LNCaP clone FGC (cell line): ENCODE results near the gene PYROXD2.

ENCODE experiments used
- DNase-seq: peaks from one replicate; pipeline ENCODE4 v3.0.0-alpha.2; 2011; ENCODE audit warnings: low read depth
- H3K4me3 ChIP-seq: 2 replicates; pipeline ENCODE4 v1.5.1; 2011; ENCODE audit warnings: mild to moderate bottlenecking, low read depth, low read length, control low read depth
- TF ChIP-seq, protein P1 (sequence below): IDR thresholded peaks from 2 replicates; pipeline ENCODE4 v1.5.1; 2012; ENCODE audit warnings: mild to moderate bottlenecking; ENCODE audit not compliant: control insufficient read depth, insufficient read depth; ENCODE audit errors: extremely low read depth

Gene PYROXD2

DNA sequence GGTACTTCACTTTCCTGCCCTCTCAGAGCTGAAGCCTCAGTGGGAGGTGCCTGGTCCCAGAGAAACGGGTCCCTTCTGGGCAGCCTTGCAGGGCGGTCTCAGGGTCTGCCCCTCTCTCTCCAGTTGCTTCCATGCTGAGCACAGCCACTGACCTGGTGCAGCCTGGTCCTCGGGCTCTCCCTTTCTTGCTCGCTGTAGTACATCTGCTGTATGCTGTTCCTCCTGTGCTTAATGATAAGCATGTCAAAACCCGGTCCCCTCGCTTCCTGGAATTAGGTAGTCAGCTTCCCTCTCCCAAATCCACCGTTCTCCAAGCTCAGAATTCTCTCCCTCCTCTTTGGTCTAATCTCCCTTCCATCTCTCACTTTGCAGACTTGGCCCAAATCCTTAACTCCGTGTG, 42.7 kb upstream of the PYROXD2 start:
- TF ChIP-seq, protein P1, sequence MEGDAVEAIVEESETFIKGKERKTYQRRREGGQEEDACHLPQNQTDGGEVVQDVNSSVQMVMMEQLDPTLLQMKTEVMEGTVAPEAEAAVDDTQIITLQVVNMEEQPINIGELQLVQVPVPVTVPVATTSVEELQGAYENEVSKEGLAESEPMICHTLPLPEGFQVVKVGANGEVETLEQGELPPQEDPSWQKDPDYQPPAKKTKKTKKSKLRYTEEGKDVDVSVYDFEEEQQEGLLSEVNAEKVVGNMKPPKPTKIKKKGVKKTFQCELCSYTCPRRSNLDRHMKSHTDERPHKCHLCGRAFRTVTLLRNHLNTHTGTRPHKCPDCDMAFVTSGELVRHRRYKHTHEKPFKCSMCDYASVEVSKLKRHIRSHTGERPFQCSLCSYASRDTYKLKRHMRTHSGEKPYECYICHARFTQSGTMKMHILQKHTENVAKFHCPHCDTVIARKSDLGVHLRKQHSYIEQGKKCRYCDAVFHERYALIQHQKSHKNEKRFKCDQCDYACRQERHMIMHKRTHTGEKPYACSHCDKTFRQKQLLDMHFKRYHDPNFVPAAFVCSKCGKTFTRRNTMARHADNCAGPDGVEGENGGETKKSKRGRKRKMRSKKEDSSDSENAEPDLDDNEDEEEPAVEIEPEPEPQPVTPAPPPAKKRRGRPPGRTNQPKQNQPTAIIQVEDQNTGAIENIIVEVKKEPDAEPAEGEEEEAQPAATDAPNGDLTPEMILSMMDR: no peak
- DNase-seq: no peak
- no peak overlapping the region for H3K4me3 ChIP-seq

DNA sequence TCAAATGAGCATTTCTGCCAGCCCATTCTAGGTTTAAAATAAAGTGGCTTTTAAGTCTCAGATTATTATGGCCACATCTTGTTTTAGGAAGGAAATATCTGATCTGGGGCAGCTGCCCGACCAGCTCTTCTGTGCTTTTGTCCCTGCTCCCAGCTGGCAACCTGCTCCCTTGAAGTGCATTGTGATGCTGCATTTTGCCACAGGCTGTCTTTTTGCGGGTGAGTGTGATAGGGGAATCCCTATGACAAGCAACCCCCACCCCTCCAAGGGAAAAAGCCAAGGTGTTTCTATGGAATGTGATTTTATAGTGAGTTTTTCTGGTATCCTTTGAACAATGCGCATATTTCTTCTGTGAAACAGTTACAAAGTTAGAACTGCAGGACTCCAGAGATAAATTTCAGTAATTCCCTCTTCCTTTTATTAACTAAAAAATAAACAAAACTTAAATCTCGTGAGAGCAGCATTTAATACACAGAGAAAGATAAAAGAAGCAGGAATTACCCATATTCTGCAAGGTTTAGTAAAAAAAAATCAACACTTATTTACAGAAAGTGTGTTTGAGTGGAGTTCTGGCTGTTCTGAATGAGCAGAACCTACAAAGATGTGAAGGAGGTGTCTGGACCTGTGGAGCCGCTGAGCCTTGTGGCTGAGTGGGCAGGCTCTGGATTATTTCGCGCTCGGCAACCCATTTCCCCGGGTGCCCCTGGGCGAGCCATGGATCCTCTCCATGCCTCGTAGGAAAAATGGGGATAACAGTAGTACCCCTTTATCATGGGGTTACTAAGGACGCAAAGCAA, 41.9 kb upstream of the PYROXD2 start:
- no peak for DNase-seq
- no peak overlapping the region for H3K4me3 ChIP-seq

GRCh38 chr10:98456043-98456570, 41.1 kb upstream of the PYROXD2 start:
- TF ChIP-seq, protein P1: no peak
- H3K4me3 ChIP-seq: no peak overlapping the region
- no peak for DNase-seq

More for the DNA sequence above, 41.9 kb upstream of the PYROXD2 start:
- TF ChIP-seq, protein P1: no peak

- DNase-seq: no peak
- TF ChIP-seq, protein P1: no peak
- no peak overlapping the region for H3K4me3 ChIP-seq
Observed at GRCh38 chr10:98453729-98454128, 38.7 kb upstream of the PYROXD2 start.

DNA sequence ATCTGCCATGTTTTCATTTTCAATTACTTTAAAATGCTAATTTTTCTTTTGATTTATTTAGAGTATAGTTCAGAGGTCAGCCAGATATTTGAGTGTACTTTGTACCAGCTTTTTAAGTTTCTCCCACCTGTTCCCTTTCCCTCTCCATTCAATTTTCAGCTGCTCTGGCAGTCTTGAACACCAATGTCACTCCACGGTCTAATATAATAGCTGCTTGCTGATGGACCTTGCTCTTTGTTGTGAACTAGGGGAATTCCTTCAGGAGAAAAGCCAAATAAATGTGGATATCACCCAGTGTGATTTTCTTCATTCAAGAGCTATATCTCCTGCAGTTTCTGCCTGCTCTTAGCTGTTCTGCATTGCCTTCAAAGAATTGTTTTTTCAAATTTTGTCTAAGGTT, 35.6 kb upstream of the PYROXD2 start:
- no peak for DNase-seq
- no peak overlapping the region for H3K4me3 ChIP-seq
- TF ChIP-seq, protein P1: no peak

GRCh38 chr10:98449287-98449686, 34.3 kb upstream of the PYROXD2 start:
- TF ChIP-seq, protein P1: no peak
- no peak for DNase-seq
- no peak overlapping the region for H3K4me3 ChIP-seq

- H3K4me3 ChIP-seq: peak within 1 kb of the TSS; percentile 74
- TF ChIP-seq, protein P1: no peak
- no peak for DNase-seq
Observed at GRCh38 chr10:98446661-98447221, 31.8 kb upstream of the PYROXD2 start, which contains the start of gene HPS1. TSS of gene HPS1 (minus strand) at chr10:98446935. CDS start at chr10:98443240, 3,695 bp downstream.
